SK-N-SH (cell line): Measurements from ENCODE around the gene TBX20. TPM values are rescaled to one million over a fixed set of nuclear protein-coding genes. Genes with fewer than 3 reads are reported as not detected.

Experiments
- CTCF ChIA-PET: fragments of 300-600, 350-600 bp; formaldehyde crosslinking; extraction: SDS; loops from one replicate; lab custom pipeline; 2021; lab: Yijun Ruan, JAX
- POLR2A ChIA-PET: fragments of 350-600 bp; sonication (Branson Sonifier 250); formaldehyde crosslinking; extraction: SDS; loops from one replicate; lab custom pipeline; 2020; ENCODE audit warnings: antibody characterized with exemption, inconsistent platforms; lab: Yijun Ruan, JAX
- DNase-seq: peaks from one replicate; pipeline ENCODE4 v3.0.0; 2012
- H2AFZ ChIP-seq: fragments of 200-600 bp; sonication (generic); 2 replicates; pipeline ENCODE4 v1.8.1; 2016; ENCODE audit warnings: antibody characterized with exemption, mild to moderate bottlenecking, low read depth
- H3F3A ChIP-seq: fragments of 200-600 bp; sonication (generic); replicated peaks from 2 replicates; pipeline ENCODE3; 2016; ENCODE audit warnings: antibody characterized with exemption, mild to moderate bottlenecking; ENCODE audit not compliant: insufficient read depth
- H3K27ac ChIP-seq, 2 experiments: fragments of 200-500 bp in 1 of 2; fragments of 200-600 bp in 1 of 2; sonication (Bioruptor generic) in 1 of 2; sonication (generic), shearing (Covaris generic) in 1 of 2; 2 replicates each; pipeline versions ENCODE4 v1.5.1 to v1.6.1; 2014 to 2016; ENCODE audit warnings: low read depth in 2 of 2, inconsistent platforms in 1 of 2, low read length in 1 of 2, mild to moderate bottlenecking in 1 of 2, mixed read lengths in 1 of 2
- H3K27me3 ChIP-seq: fragments of 200-600 bp; sonication (generic), shearing (Covaris generic); 2 replicates; pipeline ENCODE4 v1.6.1; 2016; ENCODE audit warnings: mixed run types; ENCODE audit not compliant: insufficient read depth
- H3K36me3 ChIP-seq, 2 experiments: fragments of 200-500 bp in 1 of 2; fragments of 200-600 bp in 1 of 2; sonication (Bioruptor generic) in 1 of 2; sonication (generic) in 1 of 2; replicated peaks in 1 of 2; 2 replicates each; pipeline versions ENCODE3 to v1.5.1; 2014 to 2016; ENCODE audit warnings: low read length in 1 of 2, mild to moderate bottlenecking in 1 of 2; ENCODE audit not compliant: insufficient read depth in 2 of 2, control insufficient read depth in 1 of 2
- H3K4me1 ChIP-seq, 2 experiments: fragments of 200-500 bp in 1 of 2; fragments of 200-600 bp in 1 of 2; sonication (Bioruptor generic) in 1 of 2; sonication (generic), shearing (Covaris generic) in 1 of 2; 2 replicates each; pipeline versions ENCODE4 v1.5.1 to v1.6.1; 2014 to 2016; ENCODE audit warnings: low read depth in 1 of 2, low read length in 1 of 2, mixed run types in 1 of 2; ENCODE audit not compliant: insufficient read depth in 2 of 2, control insufficient read depth in 1 of 2
- H3K4me2 ChIP-seq: fragments of 200-600 bp; sonication (generic), shearing (Covaris generic); 2 replicates; pipeline ENCODE4 v1.6.1; 2017; ENCODE audit warnings: mixed run types
- H3K4me3 ChIP-seq, 2 experiments: fragments of 200-500 bp in 1 of 2; fragments of 200-600 bp in 1 of 2; sonication (Bioruptor generic) in 1 of 2; sonication (generic), shearing (Covaris generic) in 1 of 2; 2 replicates each; pipeline versions ENCODE4 v1.5.1 to v1.8.1; 2014 to 2016; ENCODE audit warnings: low read depth in 2 of 2, inconsistent platforms in 1 of 2, low read length in 1 of 2, mild to moderate bottlenecking in 1 of 2, mixed read lengths in 1 of 2, moderate library complexity in 1 of 2
- H3K79me2 ChIP-seq: fragments of 200-600 bp; sonication (generic); 2 replicates; pipeline ENCODE4 v1.8.1; 2017; ENCODE audit warnings: mild to moderate bottlenecking; ENCODE audit not compliant: insufficient read depth
- H3K9ac ChIP-seq: fragments of 200-600 bp; sonication (generic); 2 replicates; pipeline ENCODE4 v1.6.1; 2017; ENCODE audit warnings: mixed run types
- H3K9me2 ChIP-seq: fragments of 200-600 bp; sonication (generic); 2 replicates; pipeline ENCODE4 v1.6.1; 2017; ENCODE audit warnings: mixed run types
- H3K9me3 ChIP-seq: fragments of 200-600 bp; sonication (generic); 2 replicates; pipeline ENCODE4 v1.6.1; 2017; ENCODE audit warnings: mixed run types, mild to moderate bottlenecking, moderate library complexity
- H4K20me1 ChIP-seq: fragments of 200-600 bp; sonication (generic); 2 replicates; pipeline ENCODE4 v1.6.1; 2017; ENCODE audit warnings: mild to moderate bottlenecking, mixed run types; ENCODE audit not compliant: insufficient read depth
- CHD2 ChIP-seq: fragments of 150-350 bp; IDR thresholded peaks from 2 replicates; pipeline ENCODE4 v1.6.1; 2018; ENCODE audit warnings: low read length; ENCODE audit not compliant: partially characterized antibody
- CTCF ChIP-seq: fragments of 200-600 bp; sonication (generic); IDR thresholded peaks from 2 replicates; pipeline ENCODE4 v1.6.1; 2017; ENCODE audit warnings: antibody characterized with exemption, mild to moderate bottlenecking, moderate library complexity
- EP300 ChIP-seq, 2 experiments: IDR thresholded peaks; 2 replicates each; pipeline versions ENCODE4 v1.4.0 to v1.6.1; 2012; ENCODE audit warnings: borderline replicate concordance in 1 of 2, low read depth in 1 of 2, low read length in 1 of 2
- FOSL2 ChIP-seq: IDR thresholded peaks from 2 replicates; pipeline ENCODE4 v1.4.0; 2012; ENCODE audit warnings: low read depth, mild to moderate bottlenecking, moderate library complexity, borderline replicate concordance
- FOXJ3 ChIP-seq: sonication (generic); formaldehyde crosslinking; IDR thresholded peaks from 2 replicates; pipeline ENCODE4 v1.5.1; 2020; ENCODE audit warnings: mild to moderate bottlenecking, missing genetic modification reagents
- GABPA ChIP-seq: IDR thresholded peaks from 2 replicates; pipeline ENCODE4 v1.4.0; 2012; ENCODE audit warnings: low read depth, mild to moderate bottlenecking
- GATA2 ChIP-seq: sonication (generic); formaldehyde crosslinking; IDR thresholded peaks from 2 replicates; pipeline ENCODE4 v1.5.0; 2020; ENCODE audit warnings: mild to moderate bottlenecking, missing genetic modification reagents
- JUND ChIP-seq: IDR thresholded peaks from 2 replicates; pipeline ENCODE4 v1.4.0; 2012
- MAX ChIP-seq: IDR thresholded peaks from 2 replicates; pipeline ENCODE4 v1.4.0; 2012; ENCODE audit warnings: low read depth
- MXI1 ChIP-seq: IDR thresholded peaks from 2 replicates; pipeline ENCODE4 v1.6.1; 2012; ENCODE audit warnings: mild to moderate bottlenecking, low read depth, low read length, improper control_type of control experiment
- NRF1 ChIP-seq: IDR thresholded peaks from 2 replicates; pipeline ENCODE4 v1.6.1; 2012; ENCODE audit warnings: low read depth, mild to moderate bottlenecking, low read length
- PBX3 ChIP-seq: IDR thresholded peaks from 2 replicates; pipeline ENCODE4; 2012
- POLR2AphosphoS5 ChIP-seq: IDR thresholded peaks from 2 replicates; pipeline ENCODE4 v1.6.1; 2012; ENCODE audit warnings: low read depth, low read length
- RAD21 ChIP-seq: IDR thresholded peaks from 2 replicates; pipeline ENCODE4 v1.6.1; 2012; ENCODE audit warnings: mild to moderate bottlenecking, low read length
- RCOR1 ChIP-seq: fragments of 150-350 bp; IDR thresholded peaks from 2 replicates; pipeline ENCODE4 v1.6.1; 2017; ENCODE audit warnings: antibody characterized with exemption, low read length
- REST ChIP-seq: IDR thresholded peaks from 2 replicates; pipeline ENCODE4 v1.6.1; 2012; ENCODE audit warnings: mild to moderate bottlenecking, low read depth, low read length, moderate library complexity
- RFX5 ChIP-seq: IDR thresholded peaks from 2 replicates; pipeline ENCODE4 v1.6.1; 2012; ENCODE audit warnings: mild to moderate bottlenecking, improper control_type of control experiment, low read length
- RXRA ChIP-seq: IDR thresholded peaks from 2 replicates; pipeline ENCODE4 v1.4.0; 2012; ENCODE audit warnings: low read depth, mild to moderate bottlenecking, borderline replicate concordance
- SMC3 ChIP-seq: IDR thresholded peaks from 2 replicates; pipeline ENCODE4 v1.6.1; 2012; ENCODE audit warnings: low read depth, low read length, improper control_type of control experiment
- TAF1 ChIP-seq: IDR thresholded peaks from 2 replicates; pipeline ENCODE4 v1.6.1; 2012; ENCODE audit warnings: low read depth, mild to moderate bottlenecking, low read length, moderate library complexity, borderline replicate concordance
- TCF12 ChIP-seq: IDR thresholded peaks from 2 replicates; pipeline ENCODE4 v1.4.0; 2012
- USF1 ChIP-seq: IDR thresholded peaks from 2 replicates; pipeline ENCODE4 v1.4.0; 2012; ENCODE audit warnings: low read depth, borderline replicate concordance
- USF2 ChIP-seq: fragments of 150-350 bp; IDR thresholded peaks from 2 replicates; pipeline ENCODE4 v1.6.1; 2017; ENCODE audit warnings: antibody characterized with exemption, low read length, low read depth, borderline replicate concordance
- WGBS: methylation state at CpG from one replicate; pipeline ENCODE4 v1.1.6; 2017; ENCODE audit warnings: low lambda C conversion rate; 5-methylcytosine and 5-hydroxymethylcytosine counted together
- polyA plus RNA-seq, 3 experiments: library from polyadenylated mRNA; depleted of rRNA; stranded (reverse); fragments of >200 nt; gene quantifications; 2 replicates each; pipeline ENCODE4 v1.2.3, GENCODE V29; 2012

TBX20 gene
- polyA plus RNA-seq, 1 of the 3 experiments (the other 2 are of a cell fraction), result 1.0 TPM

- TF ChIP-seq JUND (no peak), MAX (no peak), PBX3 (no peak), CHD2 (no peak), FOSL2 (no peak)
These were observed 7.1 kb downstream of the TBX20 start (continued) for GRCh38 chr7:35246819-35247218.

GRCh38 chr7:35241884-35242283 is 12.0 kb downstream of the TBX20 start:
- peaks cover 10 to 11% of the 10 kb centered on the region in 2 experiments; a peak in 3 of 4 replicates for H3K4me1 ChIP-seq
- H2AFZ ChIP-seq, result no peak overlapping the region
- H3K4me2 ChIP-seq, result no peak overlapping the region
- H3K27ac ChIP-seq, result peak overlapping the region in 1 of 2 experiments; percentile 41; a peak in 2 of 4 replicates
- DNase-seq, result no peak
- no peaks in the 10 kb centered on the region for H3F3A ChIP-seq
- H3K79me2 ChIP-seq, result peaks cover 6% of the 10 kb centered on the region; the same call in 1 of the 2 replicates
- WGBS, result 87% methylated on average over 7 of the region's 7 CpGs
- peaks cover 41 to 54% of the 10 kb centered on the region in 2 experiments for H3K36me3 ChIP-seq
- no peaks in the 10 kb centered on the region for H4K20me1 ChIP-seq
- CTCF ChIA-PET, result interaction anchor here (0.7 to 1.1 kb wide), 6 partner anchors 8 to 279 kb away, joined by 3 to 4 read pairs (median 3); no protein-coding TSS in a partner anchor
- no peaks in the 10 kb centered on the region for H3K27me3 ChIP-seq
- no peak overlapping the region for H3K4me3 ChIP-seq
- POLR2A ChIA-PET, result no interaction called here
- no peaks in the 10 kb centered on the region for H3K9me2 ChIP-seq
- H3K9ac ChIP-seq, result no peak overlapping the region
- no peaks in the 10 kb centered on the region for H3K9me3 ChIP-seq
- TF ChIP-seq RXRA, result no peak
- TF ChIP-seq SMC3, result peak; percentile 54
- TF ChIP-seq GATA2, result no peak
- no peak for TF ChIP-seq FOXJ3
- TF ChIP-seq RAD21, result peak; percentile 60
- no peak for TF ChIP-seq TCF12
- no peak for TF ChIP-seq GABPA
- TF ChIP-seq CTCF, result peak; percentile 45
- no peak for TF ChIP-seq USF2
- TF ChIP-seq NRF1, result no peak
- no peak for TF ChIP-seq EP300 (IDR thresholded peaks at IDR 0.05; ENCODE audit: borderline replicate concordance in 1 of 2, low read depth in 1 of 2, low read length in 1 of 2)
- TF ChIP-seq RFX5, result no peak
- TF ChIP-seq TAF1, result no peak
- TF ChIP-seq CHD2, result no peak
- no peak for TF ChIP-seq PBX3
- TF ChIP-seq POLR2AphosphoS5, result no peak
- TF ChIP-seq RCOR1, result no peak
- TF ChIP-seq REST, result no peak
- no peak for TF ChIP-seq USF1
- no peak for TF ChIP-seq MXI1
